Nephron (organoid): ENCODE results near the gene AMMECR1.
A peak's percentile ranks its signal among the peaks of the same experiment; 100 is the strongest.
"Not testable (repeated sequence)": the region's sequence is repeated elsewhere in the genome, so short reads cannot be mapped to it uniquely, and the experiment has no call there.

Source experiments
- H3K27ac Mint-ChIP-seq, 3 experiments: 2 replicates each; pipeline ENCODE4 v1.8.0; 2020; ENCODE audit warnings: mixed read lengths in 3 of 3, mild to moderate bottlenecking in 2 of 3, moderate library complexity in 1 of 3
- H3K27me3 Mint-ChIP-seq: 2 replicates; pipeline ENCODE4 v1.8.0; 2021; ENCODE audit warnings: low read depth, mild to moderate bottlenecking, moderate library complexity, mixed read lengths
- H3K36me3 Mint-ChIP-seq: 2 replicates; pipeline ENCODE4 v1.8.0; 2020; ENCODE audit warnings: low read depth, mixed read lengths
- H3K4me1 Mint-ChIP-seq: 2 replicates; pipeline ENCODE4 v1.8.0; 2020; ENCODE audit warnings: mixed read lengths
- H3K4me3 Mint-ChIP-seq, 3 experiments: 2 replicates each; pipeline ENCODE4 v1.8.0; 2020; ENCODE audit warnings: mild to moderate bottlenecking in 3 of 3, mixed read lengths in 3 of 3, moderate library complexity in 2 of 3
- H3K9me3 Mint-ChIP-seq: 2 replicates; pipeline ENCODE4 v1.8.0; 2020; ENCODE audit warnings: mixed read lengths
- TF ChIP-seq, protein P1 (sequence below), 3 experiments: fragments of 200-600 bp; sonication (generic); IDR thresholded peaks; one replicate each; pipeline ENCODE4 v1.5.0; 2021; ENCODE audit warnings: antibody characterized with exemption in 3 of 3; ENCODE audit not compliant: unreplicated experiment in 3 of 3

The AMMECR1 gene

DNA sequence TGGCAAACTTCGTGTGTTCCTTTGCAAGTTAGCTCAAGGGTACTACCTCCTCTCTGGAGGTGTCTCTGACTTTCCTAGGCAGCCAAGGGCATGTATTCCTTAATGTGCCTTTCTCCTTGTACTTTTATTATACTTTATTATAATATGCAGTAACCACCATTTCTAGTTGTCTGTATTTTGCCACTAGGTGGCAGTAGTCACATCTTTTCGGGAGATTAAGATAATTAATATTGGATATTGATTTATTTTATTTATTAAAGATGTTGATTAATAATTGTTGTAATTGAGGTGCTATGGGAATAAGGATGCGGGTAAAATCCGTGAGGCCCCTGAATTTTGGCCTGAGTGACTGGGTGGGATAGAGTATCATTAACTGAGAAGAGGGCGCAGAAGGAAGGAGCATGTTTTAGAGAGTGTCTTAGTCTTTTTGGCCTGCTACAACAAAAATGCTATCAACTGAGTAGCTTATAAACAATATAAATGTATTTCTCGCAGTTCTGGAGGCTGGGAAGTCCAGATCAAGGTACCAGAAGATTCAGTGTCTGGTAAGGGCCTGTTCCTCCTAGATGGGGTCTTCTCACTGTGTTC, 161.6 kb downstream of the AMMECR1 start:
- H3K36me3 Mint-ChIP-seq: peaks cover 10% of the 10 kb centered on the region
- TF ChIP-seq, protein P1, sequence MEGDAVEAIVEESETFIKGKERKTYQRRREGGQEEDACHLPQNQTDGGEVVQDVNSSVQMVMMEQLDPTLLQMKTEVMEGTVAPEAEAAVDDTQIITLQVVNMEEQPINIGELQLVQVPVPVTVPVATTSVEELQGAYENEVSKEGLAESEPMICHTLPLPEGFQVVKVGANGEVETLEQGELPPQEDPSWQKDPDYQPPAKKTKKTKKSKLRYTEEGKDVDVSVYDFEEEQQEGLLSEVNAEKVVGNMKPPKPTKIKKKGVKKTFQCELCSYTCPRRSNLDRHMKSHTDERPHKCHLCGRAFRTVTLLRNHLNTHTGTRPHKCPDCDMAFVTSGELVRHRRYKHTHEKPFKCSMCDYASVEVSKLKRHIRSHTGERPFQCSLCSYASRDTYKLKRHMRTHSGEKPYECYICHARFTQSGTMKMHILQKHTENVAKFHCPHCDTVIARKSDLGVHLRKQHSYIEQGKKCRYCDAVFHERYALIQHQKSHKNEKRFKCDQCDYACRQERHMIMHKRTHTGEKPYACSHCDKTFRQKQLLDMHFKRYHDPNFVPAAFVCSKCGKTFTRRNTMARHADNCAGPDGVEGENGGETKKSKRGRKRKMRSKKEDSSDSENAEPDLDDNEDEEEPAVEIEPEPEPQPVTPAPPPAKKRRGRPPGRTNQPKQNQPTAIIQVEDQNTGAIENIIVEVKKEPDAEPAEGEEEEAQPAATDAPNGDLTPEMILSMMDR (IDR thresholded peaks at IDR 0.05; ENCODE audit: unreplicated experiment in 3 of 3): peak; percentile 57 to 68 (median 62)
- H3K9me3 Mint-ChIP-seq: no peaks in the 10 kb centered on the region
- peaks cover 7% of the 10 kb centered on the region for H3K4me1 Mint-ChIP-seq
- H3K27ac Mint-ChIP-seq: no peak overlapping the region
- no peak overlapping the region for H3K4me3 Mint-ChIP-seq
- H3K27me3 Mint-ChIP-seq: no peaks in the 10 kb centered on the region

DNA sequence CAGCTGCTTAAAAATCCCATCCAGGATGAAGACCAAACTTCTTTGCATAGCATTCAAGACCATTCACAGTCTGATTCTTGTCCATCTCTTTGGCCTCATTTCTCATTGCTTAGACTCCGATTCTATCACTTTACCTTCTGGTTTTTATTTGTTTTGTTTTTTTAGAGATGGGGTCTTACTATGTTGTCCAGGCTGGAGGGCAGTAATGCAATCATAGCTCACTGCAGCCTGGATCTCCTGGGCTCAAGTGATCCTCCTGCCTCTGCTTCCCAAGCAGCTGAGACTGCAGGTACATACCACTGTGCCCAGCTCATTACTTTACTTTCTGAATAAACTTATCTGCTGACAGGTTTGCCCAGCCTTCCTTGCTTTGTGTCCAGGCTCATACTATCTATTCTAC, 162.1 kb downstream of the AMMECR1 start:
- Mint-ChIP-seq H3K36me3 (peaks cover 10% of the 10 kb centered on the region), H3K9me3 (no peaks in the 10 kb centered on the region), H3K27ac (no peak overlapping the region), H3K27me3 (no peaks in the 10 kb centered on the region), H3K4me3 (no peak overlapping the region), H3K4me1 (peaks cover 7% of the 10 kb centered on the region)
- TF ChIP-seq, protein P1 (IDR thresholded peaks at IDR 0.05; ENCODE audit: unreplicated experiment in 3 of 3): no peak

GRCh38 chrX:110154328-110154727, 163.6 kb downstream of the AMMECR1 start:
- not testable (repeated sequence) for H3K4me1 Mint-ChIP-seq, H3K9me3 Mint-ChIP-seq, H3K27me3 Mint-ChIP-seq, H3K27ac Mint-ChIP-seq, H3K4me3 Mint-ChIP-seq
- peaks cover 18% of the 10 kb centered on the region for H3K36me3 Mint-ChIP-seq

GRCh38 chrX:110153896-110154295, 164.0 kb downstream of the AMMECR1 start:
- TF ChIP-seq, protein P1 (IDR thresholded peaks at IDR 0.05; ENCODE audit: unreplicated experiment in 3 of 3): no peak
- Mint-ChIP-seq H3K4me1 (peaks cover 7% of the 10 kb centered on the region), H3K36me3 (peaks cover 19% of the 10 kb centered on the region), H3K4me3 (no peak overlapping the region), H3K27ac (no peak overlapping the region), H3K9me3 (no peaks in the 10 kb centered on the region), H3K27me3 (no peaks in the 10 kb centered on the region)

GRCh38 chrX:110153244-110153643, 164.6 kb downstream of the AMMECR1 start:
- H3K4me3 Mint-ChIP-seq: no peak overlapping the region
- no peaks in the 10 kb centered on the region for H3K27me3 Mint-ChIP-seq
- no peak overlapping the region for H3K27ac Mint-ChIP-seq
- no peaks in the 10 kb centered on the region for H3K9me3 Mint-ChIP-seq
- peaks cover 19% of the 10 kb centered on the region for H3K36me3 Mint-ChIP-seq
- TF ChIP-seq, protein P1 (IDR thresholded peaks at IDR 0.05; ENCODE audit: unreplicated experiment in 3 of 3): no peak
- H3K4me1 Mint-ChIP-seq: peaks cover 7% of the 10 kb centered on the region

- Mint-ChIP-seq H3K9me3 (no peaks in the 10 kb centered on the region), H3K4me3 (no peak overlapping the region), H3K4me1 (peaks cover 10% of the 10 kb centered on the region), H3K27ac (no peak overlapping the region), H3K36me3 (peaks cover 9% of the 10 kb centered on the region), H3K27me3 (no peaks in the 10 kb centered on the region)
- TF ChIP-seq, protein P1 (IDR thresholded peaks at IDR 0.05; ENCODE audit: unreplicated experiment in 3 of 3): peak; percentile 62 to 63 (median 63)
These were observed 171.4 kb downstream of the AMMECR1 start for GRCh38 chrX:110146521-110146920.
